Thyroid gland (tissue), 4 donors: ENCODE measurements around the gene ZC3H10. TPM values are rescaled to one million over a fixed set of nuclear protein-coding genes. Genes with fewer than 3 reads are reported as not detected.

Experiments used
- DNase-seq, 2 donors: peaks; one replicate each; pipeline ENCODE4 v3.0.0-alpha.2; 2019
- H3K27ac ChIP-seq, 3 donors: fragments of 200-600 bp; sonication (generic); 1 replicate in 2 of 3; 2 replicates in 1 of 3; pipeline ENCODE4 v1.5.1; 2016 to 2019; ENCODE audit warnings: mild to moderate bottlenecking in 1 of 3, moderate library complexity in 1 of 3
- H3K27me3 ChIP-seq: fragments of 200-600 bp; sonication (generic); one replicate; pipeline ENCODE4 v1.5.1; 2019
- H3K36me3 ChIP-seq, 2 donors: fragments of 200-600 bp; sonication (generic); one replicate each; pipeline ENCODE4 v1.5.1; 2016 to 2019
- H3K4me1 ChIP-seq, 2 donors: fragments of 200-600 bp; sonication (generic); one replicate each; pipeline ENCODE4 v1.5.1; 2017 to 2019
- H3K4me3 ChIP-seq, 3 donors: fragments of 200-600 bp; sonication (generic); replicated peaks in 1 of 3; 1 replicate in 2 of 3; 2 replicates in 1 of 3; pipeline ENCODE4 v1.5.1; 2016; ENCODE audit warnings: mild to moderate bottlenecking in 1 of 3
- H3K9me3 ChIP-seq: fragments of 200-600 bp; sonication (generic); one replicate; pipeline ENCODE4 v1.5.1; 2017
- CTCF ChIP-seq, 6 experiments: fragments of 200-600 bp in 3 of 6; fragments of 450-650 bp in 3 of 6; sonication (generic) in 3 of 6; IDR thresholded peaks; one replicate each; pipeline ENCODE4 v1.5.1; 2016 to 2019; ENCODE audit warnings: antibody characterized with exemption in 6 of 6, mild to moderate bottlenecking in 2 of 6, inconsistent platforms in 1 of 6, moderate library complexity in 1 of 6
- POLR2A ChIP-seq, 2 donors: fragments of 450-650 bp; IDR thresholded peaks; one replicate each; pipeline ENCODE4 v1.6.1; 2017; ENCODE audit warnings: antibody characterized with exemption in 2 of 2, mild to moderate bottlenecking in 2 of 2, moderate library complexity in 1 of 2
- WGBS, 2 donors: methylation state at CpG; one replicate each; pipeline ENCODE4 v1.1.5; 2017; 5-methylcytosine and 5-hydroxymethylcytosine counted together
- intact Hi-C: fragments of 100-400 bp; cut with DNase I; formaldehyde crosslinking; loops from one replicate; pipeline ENCODE4 v1.15.1; 2023
- total RNA-seq, 4 donors: library from RNA; depleted of rRNA; stranded (reverse); fragments of >200 nt; gene quantifications; one replicate each; pipeline ENCODE4 v1.2.3, GENCODE V29; 2016

ZC3H10 gene
- total RNA-seq, 4 donors from 2014 or later: 4.7 to 7.7 (median 5.6) TPM

GRCh38 chr12:56158926-56159461 lies 40.9 kb downstream of the ZC3H10 start:
- DNase-seq: peak; percentile 93 to 94
- WGBS, 2 donors: 0 to 1% methylated on average over 6 of the region's 6 CpGs
- TF ChIP-seq POLR2A (IDR thresholded peaks at IDR 0.05) (peak; percentile 89 to 95), CTCF (IDR thresholded peaks at IDR 0.05) (no peak)
- no peaks in the 10 kb centered on the region for H3K27me3 ChIP-seq
- peak overlapping the region; percentile 67 to 96 (median 93) for H3K4me3 ChIP-seq
- intact Hi-C loops: no loop called here
- peak overlapping the region; percentile 96 to 100 (median 99) for H3K27ac ChIP-seq
- peaks cover 24 to 33% of the 10 kb centered on the region in 2 donors for H3K4me1 ChIP-seq
- H3K36me3 ChIP-seq: peaks cover 41 to 44% of the 10 kb centered on the region in 2 donors
- no peaks in the 10 kb centered on the region for H3K9me3 ChIP-seq

GRCh38 chr12:56159482-56160192 lies 41.6 kb downstream of the ZC3H10 start:
- intact Hi-C loops: no loop called here
- WGBS, 2 donors: 29 to 30% methylated on average over 7 to 8 of the region's 8 CpGs
- no peak for DNase-seq
- TF ChIP-seq CTCF (IDR thresholded peaks at IDR 0.05): no peak
- TF ChIP-seq POLR2A (IDR thresholded peaks at IDR 0.05): no peak
- Histone ChIP-seq H3K9me3 (no peaks in the 10 kb centered on the region), H3K4me3 (peak overlapping the region; percentile 67 to 96 (median 93)), H3K4me1 (peaks cover 24 to 33% of the 10 kb centered on the region in 2 donors), H3K27me3 (no peaks in the 10 kb centered on the region), H3K36me3 (peaks cover 48 to 51% of the 10 kb centered on the region in 2 donors), H3K27ac (peak overlapping the region; percentile 96 to 100 (median 99))

GRCh38 chr12:56160193-56160763 lies 42.2 kb downstream of the ZC3H10 start:
- intact Hi-C loops: no loop called here
- Histone ChIP-seq H3K4me1 (peaks cover 24 to 33% of the 10 kb centered on the region in 2 donors), H3K27me3 (no peaks in the 10 kb centered on the region), H3K27ac (peak overlapping the region; percentile 96 to 100 (median 99)), H3K36me3 (peaks cover 54 to 57% of the 10 kb centered on the region in 2 donors), H3K4me3 (peak overlapping the region in 2 of 3 donors; percentile 67 to 93), H3K9me3 (no peaks in the 10 kb centered on the region)
- 56 to 64% methylated on average over 7 of the region's 7 CpGs for WGBS, 2 donors
- DNase-seq: no peak
- TF ChIP-seq CTCF (IDR thresholded peaks at IDR 0.05) (no peak), POLR2A (IDR thresholded peaks at IDR 0.05) (no peak)

- Histone ChIP-seq H3K36me3 (peaks cover 61 to 64% of the 10 kb centered on the region in 2 donors), H3K4me1 (peaks cover 24 to 33% of the 10 kb centered on the region in 2 donors), H3K27ac (peak overlapping the region; percentile 96 to 100 (median 99)), H3K9me3 (no peaks in the 10 kb centered on the region), H3K27me3 (no peaks in the 10 kb centered on the region), H3K4me3 (peak overlapping the region in 1 of 3 donors; percentile 67)
- no peak for TF ChIP-seq CTCF (IDR thresholded peaks at IDR 0.05)
- TF ChIP-seq POLR2A (IDR thresholded peaks at IDR 0.05): no peak
- 79 to 83% methylated on average over 11 of the region's 11 CpGs for WGBS, 2 donors
- DNase-seq: no peak
- intact Hi-C loops: no loop called here
These were observed 43.0 kb downstream of the ZC3H10 start for GRCh38 chr12:56160894-56161689.
